GM23248 (cell line): ENCODE measurements around the gene KCNA10.

Experiments
- EZH2 ChIP-seq: fragments of 200-600 bp; sonication (generic); IDR thresholded peaks from 2 replicates; pipeline ENCODE4 v1.6.1; 2018; ENCODE audit warnings: antibody characterized with exemption, mild to moderate bottlenecking; ENCODE audit not compliant: insufficient read depth, poor library complexity, severe bottlenecking
- EZH2phosphoT487 ChIP-seq: fragments of 200-600 bp; sonication (generic); IDR thresholded peaks from 2 replicates; pipeline ENCODE4 v1.6.1; 2018; ENCODE audit warnings: antibody characterized with exemption, moderate library complexity, mild to moderate bottlenecking, low read depth; ENCODE audit not compliant: insufficient read depth

GRCh38 chr1:110493059-110493699 lies 25.8 kb downstream of the KCNA10 start:
- TF ChIP-seq EZH2phosphoT487: no peak
- TF ChIP-seq EZH2: no peak
